Natural killer cell (primary cell): Measurements from ENCODE around the gene VIP. TPM values are rescaled to one million over a fixed set of nuclear protein-coding genes. Genes with fewer than 3 reads are reported as not detected.

Experiments
- ATAC-seq, 3 donors: fragments of 150-1000 bp in 2 of 3; fragments of 200-7000 bp in 1 of 3; cut with Tn5 transposase; 1 replicate in 1 of 3; 2 replicates in 2 of 3; pipeline ENCODE4 v1.10.0; 2021; ENCODE audit warnings: mild to moderate bottlenecking in 2 of 3, moderate library complexity in 2 of 3
- DNase-seq, 2 donors: peaks; one replicate each; pipeline versions ENCODE4 v3.0.0 to v3.0.0-alpha.2; 2013 to 2021; ENCODE audit warnings: mixed read lengths in 1 of 2
- H3K27ac ChIP-seq: one replicate; pipeline ENCODE4 v1.5.1; 2013; ENCODE audit warnings: mild to moderate bottlenecking, low read length
- H3K27me3 ChIP-seq: one replicate; pipeline ENCODE4 v1.6.1; 2013; ENCODE audit warnings: low read length; ENCODE audit not compliant: control insufficient read depth, insufficient read depth
- H3K36me3 ChIP-seq: one replicate; pipeline ENCODE4 v1.6.1; 2013; ENCODE audit warnings: low read length; ENCODE audit not compliant: control insufficient read depth, insufficient read depth
- H3K4me1 ChIP-seq: one replicate; pipeline ENCODE4 v1.6.1; 2013; ENCODE audit warnings: low read length; ENCODE audit not compliant: control insufficient read depth, insufficient read depth
- H3K4me3 ChIP-seq: one replicate; pipeline ENCODE4 v1.5.1; 2013; ENCODE audit warnings: low read length
- H3K9me3 ChIP-seq: one replicate; pipeline ENCODE4 v1.6.1; 2013; ENCODE audit warnings: low read length; ENCODE audit not compliant: control insufficient read depth, insufficient read depth
- H3K27ac Mint-ChIP-seq, 2 donors: one replicate each; pipeline ENCODE4 v1.8.0; 2022; ENCODE audit warnings: mild to moderate bottlenecking in 2 of 2, mixed read lengths in 2 of 2, moderate library complexity in 1 of 2
- H3K27me3 Mint-ChIP-seq, 2 donors: one replicate each; pipeline ENCODE4 v1.8.0; 2022; ENCODE audit warnings: low read depth in 2 of 2, mixed read lengths in 2 of 2
- H3K36me3 Mint-ChIP-seq: one replicate; pipeline ENCODE4 v1.8.0; 2022; ENCODE audit warnings: mixed read lengths
- H3K4me1 Mint-ChIP-seq, 2 donors: one replicate each; pipeline ENCODE4 v1.8.0; 2022; ENCODE audit warnings: mixed read lengths in 2 of 2
- H3K4me3 Mint-ChIP-seq: one replicate; pipeline ENCODE4 v1.8.0; 2022; ENCODE audit warnings: mild to moderate bottlenecking, moderate library complexity, mixed read lengths
- H3K9me3 Mint-ChIP-seq, 2 donors: one replicate each; pipeline ENCODE4 v1.8.0; 2022; ENCODE audit warnings: mixed read lengths in 2 of 2
- WGBS: methylation state at CpG from one replicate; pipeline ENCODE4 v1.1.7; 2013; ENCODE audit warnings: missing lambda C conversion rate; ENCODE audit not compliant: insufficient coverage; 5-methylcytosine and 5-hydroxymethylcytosine counted together
- intact Hi-C: fragments of 100-400 bp; cut with micrococcal nuclease; formaldehyde crosslinking; loops from one replicate; pipeline ENCODE4 v1.14.2; 2022
- total RNA-seq, 4 donors: library from RNA; stranded (reverse); fragments of 120-200 nt in 1 of 4; gene quantifications; one replicate each; pipeline versions ENCODE4 v1.2.3 to v1.2.4, GENCODE V29; 2013 to 2022
- TF ChIP-seq, protein P1 (sequence below): fragments of 200-600 bp; IDR thresholded peaks from one replicate; pipeline ENCODE4 v1.8.0; 2022; ENCODE audit warnings: antibody characterized with exemption

VIP gene
- total RNA-seq, 3 donors from 2014 or later (not counting 1 experiment from before 2014, with no cell fraction given) = not detected

DNA sequence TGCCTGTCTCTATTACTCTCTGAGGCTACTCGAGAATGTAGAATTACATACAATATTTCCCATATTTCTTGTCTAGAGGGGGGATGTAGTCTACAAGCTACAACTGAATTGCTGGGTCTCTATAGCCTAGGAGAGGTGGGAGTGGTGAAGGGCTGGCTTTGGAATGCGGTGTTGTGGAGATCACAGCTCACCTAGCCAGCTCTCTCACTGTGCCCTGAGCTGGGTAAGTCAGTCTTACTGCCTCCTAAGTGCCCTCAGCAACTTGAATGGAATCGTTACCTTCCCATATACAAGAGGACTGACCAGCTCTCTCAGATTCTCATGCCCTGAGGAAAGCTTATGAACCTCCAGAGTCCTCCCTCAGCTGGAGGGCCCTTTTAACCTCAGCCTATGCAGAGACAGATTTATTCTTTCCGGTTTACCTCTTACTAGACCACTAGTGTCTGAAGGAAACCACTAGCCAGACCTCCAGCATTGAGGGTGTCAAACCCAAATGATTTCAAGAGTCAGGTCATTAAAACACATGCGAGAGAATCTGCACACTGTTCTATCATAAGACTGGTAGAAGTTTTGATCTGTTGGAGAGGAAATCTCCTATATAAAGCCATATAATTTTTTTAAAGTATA lies 20.6 kb downstream of the VIP start:
- WGBS = 69% methylated on average over 3 of the region's 5 CpGs
- Histone ChIP-seq H3K4me1 (no peaks in the 10 kb centered on the region), H3K27ac (no peak overlapping the region), H3K27me3 (peaks cover 13% of the 10 kb centered on the region), H3K36me3 (no peaks in the 10 kb centered on the region), H3K4me3 (no peak overlapping the region), H3K9me3 (no peaks in the 10 kb centered on the region)
- TF ChIP-seq, protein P1, sequence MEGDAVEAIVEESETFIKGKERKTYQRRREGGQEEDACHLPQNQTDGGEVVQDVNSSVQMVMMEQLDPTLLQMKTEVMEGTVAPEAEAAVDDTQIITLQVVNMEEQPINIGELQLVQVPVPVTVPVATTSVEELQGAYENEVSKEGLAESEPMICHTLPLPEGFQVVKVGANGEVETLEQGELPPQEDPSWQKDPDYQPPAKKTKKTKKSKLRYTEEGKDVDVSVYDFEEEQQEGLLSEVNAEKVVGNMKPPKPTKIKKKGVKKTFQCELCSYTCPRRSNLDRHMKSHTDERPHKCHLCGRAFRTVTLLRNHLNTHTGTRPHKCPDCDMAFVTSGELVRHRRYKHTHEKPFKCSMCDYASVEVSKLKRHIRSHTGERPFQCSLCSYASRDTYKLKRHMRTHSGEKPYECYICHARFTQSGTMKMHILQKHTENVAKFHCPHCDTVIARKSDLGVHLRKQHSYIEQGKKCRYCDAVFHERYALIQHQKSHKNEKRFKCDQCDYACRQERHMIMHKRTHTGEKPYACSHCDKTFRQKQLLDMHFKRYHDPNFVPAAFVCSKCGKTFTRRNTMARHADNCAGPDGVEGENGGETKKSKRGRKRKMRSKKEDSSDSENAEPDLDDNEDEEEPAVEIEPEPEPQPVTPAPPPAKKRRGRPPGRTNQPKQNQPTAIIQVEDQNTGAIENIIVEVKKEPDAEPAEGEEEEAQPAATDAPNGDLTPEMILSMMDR = no peak
- Mint-ChIP-seq H3K27ac (no peak overlapping the region), H3K27me3 (peaks cover 15 to 28% of the 10 kb centered on the region in 2 donors), H3K36me3 (no peaks in the 10 kb centered on the region), H3K9me3 (no peaks in the 10 kb centered on the region), H3K4me1 (no peaks in the 10 kb centered on the region), H3K4me3 (no peak overlapping the region)
- ATAC-seq (peak in 1 of 3 donors; percentile 74), DNase-seq (no peak)
- intact Hi-C loops = no loop called here

DNA sequence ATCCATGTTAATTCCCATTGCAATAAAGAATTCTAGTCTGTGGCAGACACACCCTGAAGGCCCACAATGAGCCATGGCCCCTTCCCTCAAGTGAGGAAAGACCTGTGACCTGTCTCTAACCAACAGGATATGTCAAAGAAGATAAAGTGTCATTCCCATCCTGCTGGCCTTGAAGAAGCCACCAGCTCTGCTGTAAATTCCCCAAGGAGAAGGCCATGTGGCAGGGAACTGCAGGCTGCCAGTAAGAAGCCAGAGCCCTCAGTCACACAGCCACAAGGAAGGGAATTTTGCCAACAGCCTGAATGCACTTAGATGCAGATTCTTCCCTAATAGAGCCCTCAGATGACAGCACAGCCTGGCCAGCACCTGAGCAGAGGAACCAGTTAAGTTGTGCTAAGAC lies 24.8 kb downstream of the VIP start:
- Histone ChIP-seq H3K27ac (no peak overlapping the region), H3K36me3 (no peaks in the 10 kb centered on the region), H3K9me3 (no peaks in the 10 kb centered on the region), H3K4me1 (no peaks in the 10 kb centered on the region), H3K4me3 (no peak overlapping the region), H3K27me3 (peaks cover 3% of the 10 kb centered on the region)
- DNase-seq (no peak), ATAC-seq (no peak)
- TF ChIP-seq, protein P1 = no peak
- Mint-ChIP-seq H3K36me3 (no peaks in the 10 kb centered on the region), H3K4me1 (no peaks in the 10 kb centered on the region), H3K9me3 (no peaks in the 10 kb centered on the region), H3K4me3 (no peak overlapping the region), H3K27me3 (peaks cover 18 to 19% of the 10 kb centered on the region in 2 donors), H3K27ac (no peak overlapping the region)
- intact Hi-C loops = no loop called here

DNA sequence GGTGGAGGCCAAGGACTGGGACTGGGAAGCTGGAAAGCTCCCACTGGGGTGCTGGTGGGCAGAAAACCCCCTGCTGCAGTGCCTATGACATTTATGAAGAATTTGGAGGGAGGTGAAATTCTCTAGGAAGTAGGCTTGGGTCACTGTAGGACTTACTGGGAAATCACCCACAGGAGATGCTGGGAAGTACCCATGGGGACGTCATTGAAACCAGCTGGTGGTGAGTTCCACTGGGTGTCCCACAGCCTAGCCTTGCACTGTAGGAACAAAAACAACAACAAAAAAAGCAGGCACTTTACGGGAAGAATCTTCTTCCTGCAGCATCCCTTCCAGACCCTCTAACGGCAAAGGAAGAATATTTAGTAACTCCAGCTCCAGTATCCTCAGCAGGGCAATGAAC lies 26.2 kb downstream of the VIP start:
- H3K9me3 ChIP-seq = no peaks in the 10 kb centered on the region
- peaks cover 3% of the 10 kb centered on the region for H3K27me3 ChIP-seq
- Mint-ChIP-seq H3K27ac (no peak overlapping the region), H3K36me3 (no peaks in the 10 kb centered on the region), H3K4me3 (no peak overlapping the region), H3K27me3 (peaks cover 18 to 19% of the 10 kb centered on the region in 2 donors), H3K4me1 (no peaks in the 10 kb centered on the region), H3K9me3 (no peaks in the 10 kb centered on the region)
- DNase-seq (no peak), ATAC-seq (no peak)
- intact Hi-C loops = no loop called here
- TF ChIP-seq, protein P1 = no peak
- H3K27ac ChIP-seq = no peak overlapping the region
- H3K36me3 ChIP-seq = no peaks in the 10 kb centered on the region
- H3K4me1 ChIP-seq = no peaks in the 10 kb centered on the region
- H3K4me3 ChIP-seq = no peak overlapping the region
- WGBS = 83% methylated on average over 3 of the region's 3 CpGs
